ENCODE measurements around the gene HADH.

The HADH gene

GRCh38 chr4:107987916-107988762 is 1.6 kb upstream of the HADH start:
- no peak overlapping the region for H3K4me3 ChIP-seq (ENCODE audit: low read length)
- DNase-seq (ENCODE audit: low read depth) = no peak
- TF ChIP-seq CTCF (conservative IDR thresholded peaks at IDR 0.05; ENCODE audit: low read length) = no peak

DNA sequence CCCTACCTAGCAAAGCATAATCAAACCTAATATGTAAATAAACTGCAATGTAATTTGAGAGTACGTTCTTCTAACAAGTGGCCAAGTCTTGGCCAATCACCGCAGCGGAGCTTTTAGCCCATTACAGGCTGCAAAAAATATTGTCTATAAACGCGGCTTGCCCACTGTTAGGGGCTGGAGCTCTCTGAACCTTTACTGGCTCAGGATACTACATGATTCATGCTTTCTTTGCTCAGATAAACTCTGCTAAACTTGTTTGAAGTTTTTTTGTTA is 990 bp upstream of the HADH start:
- no peak for TF ChIP-seq CTCF (conservative IDR thresholded peaks at IDR 0.05; ENCODE audit: low read length)
- H3K4me3 ChIP-seq (ENCODE audit: low read length) = no peak overlapping the region
- no peak for DNase-seq (ENCODE audit: low read depth)

- peak overlapping the region; percentile 91 for H3K4me3 ChIP-seq (ENCODE audit: low read length)
- TF ChIP-seq CTCF (conservative IDR thresholded peaks at IDR 0.05; ENCODE audit: low read length) = no peak
- DNase-seq (ENCODE audit: low read depth) = no peak
Observed at GRCh38 chr4:107989162-107989536, 540 bp upstream of the HADH start.

DNA sequence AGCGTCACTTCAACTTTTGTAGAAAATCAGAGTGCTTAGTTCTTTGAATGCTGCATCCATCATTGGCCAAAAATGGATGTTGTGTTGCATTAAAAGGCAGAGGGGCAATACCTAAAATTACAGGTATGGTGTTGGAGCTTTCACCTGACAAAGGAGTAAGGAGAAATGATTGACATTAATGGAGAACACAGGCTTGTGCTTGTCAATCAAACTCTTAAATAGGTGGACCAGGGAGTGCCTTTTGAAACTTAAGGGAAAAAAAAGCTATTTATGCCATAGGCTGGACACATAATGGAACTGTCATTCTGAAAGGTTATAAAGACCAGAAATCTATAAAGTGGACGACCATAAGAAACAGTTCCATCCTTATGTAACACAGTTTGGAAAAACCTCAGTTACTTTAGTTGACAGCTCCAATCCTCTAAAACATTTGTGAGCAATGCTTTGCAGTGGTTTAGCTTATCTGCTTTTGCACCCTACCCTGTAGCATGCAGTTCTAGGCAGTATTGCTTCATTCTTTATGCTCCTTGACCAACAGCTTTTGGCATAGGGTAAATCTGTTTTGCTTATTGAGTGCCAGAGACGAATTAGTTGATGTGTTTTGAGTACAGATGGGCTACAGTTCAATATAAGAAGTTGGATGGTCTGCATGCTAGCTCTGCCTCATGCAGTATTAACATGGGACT is 2.4 kb downstream of the HADH start:
- DNase-seq (ENCODE audit: low read depth) = peak; percentile 50
- TF ChIP-seq CTCF (conservative IDR thresholded peaks at IDR 0.05; ENCODE audit: low read length) = no peak
- no peak overlapping the region for H3K4me3 ChIP-seq (ENCODE audit: low read length)

- no peak for TF ChIP-seq CTCF (conservative IDR thresholded peaks at IDR 0.05; ENCODE audit: low read length)
- no peak overlapping the region for H3K4me3 ChIP-seq (ENCODE audit: low read length)
- no peak for DNase-seq (ENCODE audit: low read depth)
Observed at GRCh38 chr4:107993969-107994368, 4.3 kb downstream of the HADH start.

DNA sequence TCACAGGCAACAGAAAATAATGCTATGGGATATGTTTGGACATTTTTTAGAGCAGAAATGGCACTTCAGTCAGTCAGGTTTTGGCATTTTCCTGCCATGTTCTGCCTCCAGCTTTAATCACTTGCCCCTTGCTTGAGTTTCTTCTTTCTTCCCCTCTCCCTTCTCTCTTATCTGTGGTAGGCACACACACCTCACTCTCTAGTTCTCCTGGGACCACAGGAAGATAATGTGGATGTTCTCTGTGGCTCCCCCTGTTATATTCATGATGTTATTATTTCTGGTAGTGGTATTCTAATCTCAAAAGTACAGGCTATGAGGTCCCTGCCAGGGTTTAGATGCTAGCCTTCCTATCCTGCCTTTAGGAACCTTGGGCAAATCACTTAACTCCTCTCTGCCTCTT is 5.2 kb downstream of the HADH start:
- DNase-seq (ENCODE audit: low read depth) = no peak
- H3K4me3 ChIP-seq (ENCODE audit: low read length) = no peak overlapping the region
- no peak for TF ChIP-seq CTCF (conservative IDR thresholded peaks at IDR 0.05; ENCODE audit: low read length)

Data from AG10803 (cell line).